A673 (cell line): ENCODE results near the gene IFNAR1. TPM values are rescaled to one million over a fixed set of nuclear protein-coding genes. Genes with fewer than 3 reads are reported as not detected.

Experiments used
- BruUV-seq: library from RNA; stranded (reverse); fragments of 400-500 nt; replicated peaks from 2 replicates; lab custom pipeline; 2021; lab: Mats Ljungman, UMichigan
- CTCF ChIA-PET: fragments of 300-600 bp; sonication (Branson Sonifier 250); formaldehyde crosslinking; loops from one replicate; lab custom pipeline; 2022; ENCODE audit warnings: antibody characterized with exemption; lab: Charles Lee
- POLR2A ChIA-PET: fragments of 300-600 bp; sonication (Branson Sonifier 250); formaldehyde crosslinking; loops from one replicate; lab custom pipeline; 2022; ENCODE audit warnings: antibody characterized with exemption; ENCODE audit not compliant: low non-redundant PET; lab: Charles Lee
- DNase-seq: peaks from one replicate; pipeline ENCODE4 v3.0.0-alpha.2; 2015; ENCODE audit warnings: low spot score
- H3K27ac ChIP-seq: fragments of 200-600 bp; sonication (generic); 2 replicates; pipeline ENCODE4 v1.5.1; 2016; ENCODE audit warnings: mixed run types, low read depth, mild to moderate bottlenecking, mixed read lengths, antibody characterized with exemption, low read length; ENCODE audit not compliant: poor library complexity, severe bottlenecking
- H3K27me3 ChIP-seq: fragments of 200-600 bp; sonication (generic); replicated peaks from 2 replicates; pipeline ENCODE4 v1.6.1; 2017; ENCODE audit warnings: mixed run types, low read depth, mild to moderate bottlenecking, mixed read lengths, antibody characterized with exemption, low read length; ENCODE audit not compliant: insufficient read depth, poor library complexity
- H3K36me3 ChIP-seq: fragments of 200-600 bp; sonication (generic); 2 replicates; pipeline ENCODE4 v1.6.1; 2016; ENCODE audit warnings: mixed run types, mild to moderate bottlenecking, mixed read lengths, antibody characterized with exemption, low read length; ENCODE audit not compliant: insufficient read depth, poor library complexity, severe bottlenecking
- H3K4me1 ChIP-seq: fragments of 200-600 bp; sonication (generic); 2 replicates; pipeline ENCODE4 v1.6.1; 2017; ENCODE audit warnings: mixed run types, mild to moderate bottlenecking, mixed read lengths, antibody characterized with exemption, low read length; ENCODE audit not compliant: insufficient read depth, poor library complexity, severe bottlenecking
- H3K4me3 ChIP-seq: fragments of 200-600 bp; sonication (generic); 2 replicates; pipeline ENCODE4 v1.5.1; 2016; ENCODE audit warnings: low read depth, mixed run types, mild to moderate bottlenecking, mixed read lengths, low read length; ENCODE audit not compliant: poor library complexity, severe bottlenecking
- H3K9me3 ChIP-seq: fragments of 200-600 bp; sonication (generic); 2 replicates; pipeline ENCODE4 v1.6.1; 2016; ENCODE audit warnings: mixed run types, low read depth, mild to moderate bottlenecking, mixed read lengths, antibody characterized with exemption, low read length; ENCODE audit not compliant: poor library complexity, severe bottlenecking
- CTCF ChIP-seq: fragments of 300-800, 200-600 bp; sonication (generic); conservative IDR thresholded peaks from 2 replicates; pipeline ENCODE4 v1.5.1; 2017; ENCODE audit warnings: low read depth, mild to moderate bottlenecking, antibody characterized with exemption, low read length, moderate library complexity, mixed read lengths
- EZH2 ChIP-seq: fragments of 200-600 bp; sonication (generic); IDR thresholded peaks from 2 replicates; pipeline ENCODE4 v1.6.1; 2017; ENCODE audit warnings: borderline replicate concordance, low read depth, mild to moderate bottlenecking, mixed read lengths, antibody characterized with exemption, low read length; ENCODE audit not compliant: poor library complexity, severe bottlenecking
- intact Hi-C: fragments of 100-400 bp; cut with micrococcal nuclease; formaldehyde crosslinking; loops from one replicate; pipeline ENCODE4 v1.10.0; 2022; ENCODE audit not compliant: unreplicated experiment
- total RNA-seq: library from RNA; stranded (reverse); gene quantifications from 2 replicates; pipeline ENCODE4 v1.2.3, GENCODE V29; 2021

The IFNAR1 gene
- total RNA-seq, 1 experiment from 2014 or later, result 38.1 TPM

- intact Hi-C loops, result no loop called here
- CTCF ChIA-PET, result no interaction called here
- POLR2A ChIA-PET, result no interaction called here
- Histone ChIP-seq H3K36me3 (no peaks in the 10 kb centered on the region), H3K4me3 (no peak overlapping the region), H3K27me3 (no peaks in the 10 kb centered on the region), H3K4me1 (no peaks in the 10 kb centered on the region), H3K27ac (no peak overlapping the region), H3K9me3 (no peaks in the 10 kb centered on the region)
- DNase-seq, result no peak
- TF ChIP-seq EZH2 (no peak), CTCF (no peak)
- no TSS peak for BruUV-seq
Measured at GRCh38 chr21:33281096-33281652, 43.6 kb upstream of the IFNAR1 start.

- H3K4me1 ChIP-seq, result no peaks in the 10 kb centered on the region
- no peak overlapping the region for H3K27ac ChIP-seq
- no peak for DNase-seq
- TF ChIP-seq CTCF (no peak), EZH2 (no peak)
- POLR2A ChIA-PET, result no interaction called here
- CTCF ChIA-PET, result no interaction called here
- intact Hi-C loops, result no loop called here
- H3K36me3 ChIP-seq, result no peaks in the 10 kb centered on the region
- no peaks in the 10 kb centered on the region for H3K27me3 ChIP-seq
- H3K4me3 ChIP-seq, result no peak overlapping the region
- no peaks in the 10 kb centered on the region for H3K9me3 ChIP-seq
- no TSS peak for BruUV-seq
Measured at GRCh38 chr21:33283203-33283602, 41.6 kb upstream of the IFNAR1 start.

GRCh38 chr21:33286076-33286475 is 38.7 kb upstream of the IFNAR1 start:
- BruUV-seq, result no TSS peak
- DNase-seq, result no peak
- ChIA-PET CTCF (no interaction called here), POLR2A (no interaction called here)
- Histone ChIP-seq H3K9me3 (no peaks in the 10 kb centered on the region), H3K4me3 (no peak overlapping the region), H3K36me3 (no peaks in the 10 kb centered on the region), H3K27ac (no peak overlapping the region), H3K27me3 (no peaks in the 10 kb centered on the region), H3K4me1 (no peaks in the 10 kb centered on the region)
- intact Hi-C loops, result no loop called here
- no peak for TF ChIP-seq EZH2
- TF ChIP-seq CTCF, result no peak
